CD4-positive, alpha-beta T cell treated with Interleukin-15 for 1 hour (primary cell): ENCODE measurements around the gene KCNH2.
"Not testable (repeated sequence)": the region's sequence is repeated elsewhere in the genome, so short reads cannot be mapped to it uniquely, and the experiment has no call there.

Experiments
- DNase-seq: peaks from one replicate; pipeline ENCODE4 v3.0.0-alpha.2; 2020

KCNH2 gene

GRCh38 chr7:151012031-151012692, 34.0 kb upstream of the KCNH2 start:
- DNase-seq, result no peak

- DNase-seq, result not testable (repeated sequence)
Observed at GRCh38 chr7:151011616-151012015, 33.5 kb upstream of the KCNH2 start.

- no peak for DNase-seq
Observed at GRCh38 chr7:151011097-151011409, 32.9 kb upstream of the KCNH2 start.

- peak; percentile 51 for DNase-seq
Observed at GRCh38 chr7:151010307-151011096, 32.4 kb upstream of the KCNH2 start.

- DNase-seq, result no peak
Observed at GRCh38 chr7:151010037-151010306, 31.9 kb upstream of the KCNH2 start.

GRCh38 chr7:151009327-151010036, 31.4 kb upstream of the KCNH2 start:
- DNase-seq, result no peak

- DNase-seq, result peak; percentile 78
Observed at GRCh38 chr7:151008511-151009323, 30.6 kb upstream of the KCNH2 start.

- DNase-seq, result peak; percentile 33
Observed at GRCh38 chr7:151008143-151008510, 30.0 kb upstream of the KCNH2 start.

GRCh38 chr7:151007469-151007898, 29.4 kb upstream of the KCNH2 start:
- no peak for DNase-seq

- no peak for DNase-seq
Observed at GRCh38 chr7:151006590-151007300, 28.6 kb upstream of the KCNH2 start.

GRCh38 chr7:151005566-151005965, 27.4 kb upstream of the KCNH2 start:
- DNase-seq, result no peak

- no peak for DNase-seq
Observed at GRCh38 chr7:151003572-151003971, 25.5 kb upstream of the KCNH2 start.

- DNase-seq, result no peak
Observed at GRCh38 chr7:151001546-151001945, 23.4 kb upstream of the KCNH2 start.

- no peak for DNase-seq
Observed at GRCh38 chr7:151000897-151001495, 22.9 kb upstream of the KCNH2 start.

- peak; percentile 60 for DNase-seq
Observed at GRCh38 chr7:150999497-151000230, 21.5 kb upstream of the KCNH2 start.

- no peak for DNase-seq
Observed at GRCh38 chr7:150999001-150999400, 20.9 kb upstream of the KCNH2 start.

- no peak for DNase-seq
Observed at GRCh38 chr7:150998341-150998740, 20.2 kb upstream of the KCNH2 start.

GRCh38 chr7:150997817-150998216, 19.7 kb upstream of the KCNH2 start:
- DNase-seq, result no peak

GRCh38 chr7:150997075-150997511, 19.0 kb upstream of the KCNH2 start:
- no peak for DNase-seq

GRCh38 chr7:150996376-150997074, 18.4 kb upstream of the KCNH2 start:
- DNase-seq, result no peak
